GM23248 (cell line): ENCODE results near the gene KNL1. TPM values are rescaled to one million over a fixed set of nuclear protein-coding genes. Genes with fewer than 3 reads are reported as not detected.

Experiments
- DNase-seq: peaks from one replicate; pipeline ENCODE4 v3.0.0-alpha.2; 2015
- H2AFZ ChIP-seq: fragments of 200-600 bp; sonication (generic); 2 replicates; pipeline ENCODE4 v1.6.1; 2016; ENCODE audit warnings: antibody characterized with exemption
- H3F3A ChIP-seq: fragments of 200-600 bp; sonication (generic); 2 replicates; pipeline ENCODE4 v1.6.1; 2016; ENCODE audit warnings: mild to moderate bottlenecking, antibody characterized with exemption, mixed run types; ENCODE audit not compliant: insufficient read depth
- H3K27ac ChIP-seq: fragments of 200-600 bp; sonication (generic); 2 replicates; pipeline ENCODE4 v1.5.1; 2016; ENCODE audit warnings: mild to moderate bottlenecking
- H3K27me3 ChIP-seq: fragments of 200-600 bp; sonication (generic); replicated peaks from 2 replicates; pipeline ENCODE4 v1.6.1; 2016; ENCODE audit warnings: mild to moderate bottlenecking; ENCODE audit not compliant: insufficient read depth
- H3K36me3 ChIP-seq: fragments of 200-600 bp; sonication (generic); 2 replicates; pipeline ENCODE4 v1.6.1; 2016; ENCODE audit warnings: low read depth, mild to moderate bottlenecking
- H3K4me1 ChIP-seq: fragments of 200-600 bp; sonication (generic); 2 replicates; pipeline ENCODE4 v1.6.1; 2016; ENCODE audit warnings: mild to moderate bottlenecking; ENCODE audit not compliant: insufficient read depth
- H3K4me2 ChIP-seq: fragments of 200-600 bp; sonication (generic); one replicate; pipeline ENCODE4 v1.6.1; 2016; ENCODE audit warnings: mild to moderate bottlenecking; ENCODE audit not compliant: unreplicated experiment
- H3K4me3 ChIP-seq: fragments of 200-600 bp; sonication (generic); 2 replicates; pipeline ENCODE4 v1.5.1; 2016; ENCODE audit warnings: mild to moderate bottlenecking
- H3K79me2 ChIP-seq: fragments of 200-600 bp; sonication (generic); 2 replicates; pipeline ENCODE4 v1.6.1; 2016; ENCODE audit warnings: mild to moderate bottlenecking; ENCODE audit not compliant: insufficient read depth
- H3K9ac ChIP-seq: fragments of 200-600 bp; sonication (generic); 2 replicates; pipeline ENCODE4 v1.6.1; 2016; ENCODE audit warnings: mild to moderate bottlenecking
- H3K9me2 ChIP-seq: fragments of 200-600 bp; sonication (generic); 2 replicates; pipeline ENCODE4 v1.6.1; 2016; ENCODE audit warnings: mixed run types, mild to moderate bottlenecking, moderate library complexity; ENCODE audit not compliant: insufficient read depth
- H3K9me3 ChIP-seq: fragments of 200-600 bp; sonication (generic); one replicate; pipeline ENCODE4 v1.6.1; 2017; ENCODE audit warnings: low read depth
- H4K20me1 ChIP-seq: fragments of 200-600 bp; sonication (generic); 2 replicates; pipeline ENCODE4 v1.6.0; 2016; ENCODE audit not compliant: insufficient read depth
- EZH2 ChIP-seq: fragments of 200-600 bp; sonication (generic); IDR thresholded peaks from 2 replicates; pipeline ENCODE4 v1.6.1; 2018; ENCODE audit warnings: antibody characterized with exemption, mild to moderate bottlenecking; ENCODE audit not compliant: insufficient read depth, poor library complexity, severe bottlenecking
- EZH2phosphoT487 ChIP-seq: fragments of 200-600 bp; sonication (generic); IDR thresholded peaks from 2 replicates; pipeline ENCODE4 v1.6.1; 2018; ENCODE audit warnings: antibody characterized with exemption, moderate library complexity, mild to moderate bottlenecking, low read depth; ENCODE audit not compliant: insufficient read depth
- WGBS, 2 experiments: methylation state at CpG; one replicate each; pipeline ENCODE4 v1.1.6; 2015 to 2017; ENCODE audit warnings: low lambda C conversion rate in 2 of 2, low coverage in 1 of 2; ENCODE audit errors: missing lambda C conversion rate in 2 of 2; 5-methylcytosine and 5-hydroxymethylcytosine counted together
- in situ Hi-C: fragments of 300-500 bp; cut with MboI; formaldehyde crosslinking; loops from 2 replicates; pipeline ENCODE4 v1.15.0; 2020
- polyA plus RNA-seq: library from polyadenylated mRNA; unstranded; fragments of >200 nt; fragmentation: Nextera tagmentation; extraction: Ambion mirVana; gene quantifications from 2 replicates; pipeline ENCODE4 v1.2.1, GENCODE V29; 2016
- total RNA-seq: library from RNA; depleted of rRNA; stranded (reverse); fragments of >200 nt; shearing (Covaris generic); gene quantifications from 2 replicates; pipeline ENCODE4 v1.2.3, GENCODE V29; 2014

Gene KNL1
- total and polyA plus RNA-seq, 2 experiments from 2014 or later, result 5.7 to 14.5 TPM

- H3K27ac ChIP-seq, result no peak overlapping the region
- no peak overlapping the region for H3K4me3 ChIP-seq
- H3K9me3 ChIP-seq, result no peaks in the 10 kb centered on the region
- H3K9me2 ChIP-seq, result no peaks in the 10 kb centered on the region
- no peak overlapping the region for H3K9ac ChIP-seq
- 0 out of 2 replicates have a peak overlapping the region, but pooled peaks have one; percentile 1 for H2AFZ ChIP-seq
- H3K4me1 ChIP-seq, result no peaks in the 10 kb centered on the region
- H3K79me2 ChIP-seq, result peaks cover 15% of the 10 kb centered on the region
- no peaks in the 10 kb centered on the region for H3K36me3 ChIP-seq
- no peaks in the 10 kb centered on the region for H3K27me3 ChIP-seq
- DNase-seq, result no peak
- in situ Hi-C loops, result no loop called here
- H3F3A ChIP-seq, result peaks cover 12% of the 10 kb centered on the region
- H3K4me2 ChIP-seq, result no peak overlapping the region
- WGBS, 2 experiments, result 77 to 78% methylated on average over 8 of the region's 8 CpGs
- TF ChIP-seq EZH2, result no peak
- TF ChIP-seq EZH2phosphoT487, result no peak
- H4K20me1 ChIP-seq, result no peaks in the 10 kb centered on the region
Measured at GRCh38 chr15:40591389-40591788, 2.7 kb upstream of the KNL1 start.

DNA sequence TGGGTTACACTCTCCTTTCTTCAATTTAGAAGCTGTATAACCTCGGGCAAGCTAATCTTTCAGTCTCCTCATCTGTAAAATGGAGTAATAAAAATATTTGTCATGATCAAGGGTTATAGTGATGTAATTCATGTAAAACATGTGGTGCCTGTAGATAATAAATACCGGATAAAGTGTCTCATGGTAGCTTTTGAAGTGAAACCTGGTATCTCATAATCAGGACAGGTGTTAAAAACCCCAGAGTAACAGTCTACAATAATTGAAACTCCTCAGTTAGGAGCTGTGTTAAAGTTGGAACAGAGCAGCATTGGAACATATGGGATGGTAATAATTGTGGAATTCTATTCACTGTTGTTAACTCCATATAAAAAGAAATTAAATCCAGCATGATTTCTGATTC is 884 bp upstream of the KNL1 start:
- 5 to 6% methylated on average over 2 of the region's 2 CpGs for WGBS, 2 experiments
- Histone ChIP-seq H3K27ac (no peak overlapping the region), H3K9ac (no peak overlapping the region), H3K9me3 (no peaks in the 10 kb centered on the region), H3K4me1 (no peaks in the 10 kb centered on the region), H3K9me2 (no peaks in the 10 kb centered on the region), H3F3A (peaks cover 12% of the 10 kb centered on the region), H4K20me1 (no peaks in the 10 kb centered on the region), H2AFZ (peak overlapping the region; percentile 20), H3K36me3 (no peaks in the 10 kb centered on the region), H3K27me3 (no peaks in the 10 kb centered on the region), H3K4me2 (no peak overlapping the region), H3K4me3 (no peak overlapping the region), H3K79me2 (peaks cover 33% of the 10 kb centered on the region)
- DNase-seq, result no peak
- in situ Hi-C loops, result no loop called here
- TF ChIP-seq EZH2 (no peak), EZH2phosphoT487 (no peak)

GRCh38 chr15:40594429-40594836 is 384 bp downstream of the KNL1 start:
- in situ Hi-C loops, result no loop called here
- Histone ChIP-seq H4K20me1 (no peaks in the 10 kb centered on the region), H3K79me2 (peaks cover 45% of the 10 kb centered on the region), H3K9ac (peak overlapping the region; percentile 87), H3K36me3 (no peaks in the 10 kb centered on the region), H3K9me2 (no peaks in the 10 kb centered on the region), H3K4me3 (peak overlapping the region; percentile 93), H2AFZ (peak overlapping the region; percentile 98), H3K27ac (peak overlapping the region; percentile 93), H3K9me3 (no peaks in the 10 kb centered on the region), H3K4me2 (peak overlapping the region; percentile 79), H3K4me1 (no peaks in the 10 kb centered on the region), H3F3A (peaks cover 12% of the 10 kb centered on the region), H3K27me3 (no peaks in the 10 kb centered on the region)
- 1 to 2% methylated on average over 28 to 30 of the region's 31 CpGs for WGBS, 2 experiments
- TF ChIP-seq EZH2, result no peak
- no peak for TF ChIP-seq EZH2phosphoT487
- peak; percentile 82 for DNase-seq

- H3K9ac ChIP-seq, result peak overlapping the region; percentile 87
- H3K4me1 ChIP-seq, result no peaks in the 10 kb centered on the region
- H3K9me2 ChIP-seq, result no peaks in the 10 kb centered on the region
- peaks cover 9% of the 10 kb centered on the region for H3F3A ChIP-seq
- peak; percentile 12 for DNase-seq
- WGBS, 2 experiments, result 18 to 19% methylated on average over 5 of the region's 5 CpGs
- in situ Hi-C loops, result no loop called here
- H3K9me3 ChIP-seq, result no peaks in the 10 kb centered on the region
- TF ChIP-seq EZH2, result no peak
- TF ChIP-seq EZH2phosphoT487, result no peak
- H2AFZ ChIP-seq, result peak overlapping the region; percentile 98
- H3K27ac ChIP-seq, result peak overlapping the region; percentile 93; the same call in 1 of the 2 replicates
- no peaks in the 10 kb centered on the region for H4K20me1 ChIP-seq
- no peaks in the 10 kb centered on the region for H3K36me3 ChIP-seq
- peak overlapping the region; percentile 79 for H3K4me2 ChIP-seq
- peaks cover 53% of the 10 kb centered on the region for H3K79me2 ChIP-seq
- H3K4me3 ChIP-seq, result peak overlapping the region; percentile 93
- H3K27me3 ChIP-seq, result no peaks in the 10 kb centered on the region
Measured at GRCh38 chr15:40595219-40595618, 1.2 kb downstream of the KNL1 start.

GRCh38 chr15:40595773-40596172 is 1.7 kb downstream of the KNL1 start:
- H2AFZ ChIP-seq, result peak overlapping the region; percentile 47; the same call in 1 of the 2 replicates
- no peak overlapping the region for H3K27ac ChIP-seq
- no peak for TF ChIP-seq EZH2phosphoT487
- H3K9me2 ChIP-seq, result no peaks in the 10 kb centered on the region
- no peak overlapping the region for H3K9ac ChIP-seq
- no peaks in the 10 kb centered on the region for H3K4me1 ChIP-seq
- DNase-seq, result no peak
- no peaks in the 10 kb centered on the region for H4K20me1 ChIP-seq
- in situ Hi-C loops, result no loop called here
- peak overlapping the region; percentile 79 for H3K4me2 ChIP-seq
- H3F3A ChIP-seq, result peaks cover 9% of the 10 kb centered on the region
- H3K79me2 ChIP-seq, result peaks cover 59% of the 10 kb centered on the region
- H3K27me3 ChIP-seq, result no peaks in the 10 kb centered on the region
- no peaks in the 10 kb centered on the region for H3K9me3 ChIP-seq
- no peaks in the 10 kb centered on the region for H3K36me3 ChIP-seq
- WGBS, 2 experiments, result 48 to 57% methylated on average over 5 of the region's 5 CpGs
- peak overlapping the region; percentile 93; the same call in 1 of the 2 replicates for H3K4me3 ChIP-seq
